ENCODE results near the gene PRRX2. TPM values are rescaled to one million over a fixed set of nuclear protein-coding genes. Genes with fewer than 3 reads are reported as not detected.
"Not testable (repeated sequence)": the region's sequence is repeated elsewhere in the genome, so short reads cannot be mapped to it uniquely, and the experiment has no call there.

Gene PRRX2
- total and polyA plus RNA-seq, 12 donors = 0.15 to 14.2 (median 4.0) TPM

GRCh38 chr9:129746092-129746777, 80.8 kb downstream of the PRRX2 start:
- WGBS, 4 donors = 59 to 75% (median 67%) methylated on average over 7 to 9 of the region's 9 CpGs
- H3K4me3 ChIP-seq = no peak overlapping the region
- H3K27me3 ChIP-seq = no peaks in the 10 kb centered on the region
- no peak overlapping the region for H3K27ac ChIP-seq
- H3K36me3 ChIP-seq (replicated peaks in 1 of 2) = no peaks in the 10 kb centered on the region
- intact Hi-C loops (cut with DNase I) = no loop called here
- no peak for DNase-seq
- H3K9me3 ChIP-seq (replicated peaks in 1 of 3) = no peaks in the 10 kb centered on the region
- no peak for TF ChIP-seq CTCF (IDR thresholded peaks at IDR 0.05)
- no peak for TF ChIP-seq POLR2A (IDR thresholded peaks at IDR 0.05)
- H3K4me1 ChIP-seq (replicated peaks in 1 of 2) = no peaks in the 10 kb centered on the region

GRCh38 chr9:129748249-129748648, 82.8 kb downstream of the PRRX2 start:
- no peaks in the 10 kb centered on the region for H3K27me3 ChIP-seq
- H3K9me3 ChIP-seq (replicated peaks in 1 of 3) = no peaks in the 10 kb centered on the region
- peaks cover 0 to 14% of the 10 kb centered on the region in 2 donors for H3K4me1 ChIP-seq (replicated peaks in 1 of 2)
- H3K27ac ChIP-seq = no peak overlapping the region
- WGBS, 4 donors = 68 to 80% (median 77%) methylated on average over 5 of the region's 5 CpGs
- no peak overlapping the region for H3K4me3 ChIP-seq
- no peaks in the 10 kb centered on the region for H3K36me3 ChIP-seq (replicated peaks in 1 of 2)
- intact Hi-C loops (cut with DNase I) = no loop called here
- no peak for DNase-seq
- TF ChIP-seq POLR2A (IDR thresholded peaks at IDR 0.05) (no peak), CTCF (IDR thresholded peaks at IDR 0.05) (no peak)

- intact Hi-C loops (cut with DNase I) = not testable (repeated sequence)
These were observed 83.6 kb downstream of the PRRX2 start for GRCh38 chr9:129749052-129749451.

GRCh38 chr9:129749575-129749974, 84.1 kb downstream of the PRRX2 start:
- no peaks in the 10 kb centered on the region for H3K27me3 ChIP-seq
- no peak for DNase-seq
- TF ChIP-seq CTCF (IDR thresholded peaks at IDR 0.05) = no peak
- TF ChIP-seq POLR2A (IDR thresholded peaks at IDR 0.05) = no peak
- intact Hi-C loops (cut with DNase I) = no loop called here
- H3K9me3 ChIP-seq (replicated peaks in 1 of 3) = no peaks in the 10 kb centered on the region
- no peak overlapping the region for H3K27ac ChIP-seq
- H3K36me3 ChIP-seq (replicated peaks in 1 of 2) = no peaks in the 10 kb centered on the region
- peaks cover 0 to 15% of the 10 kb centered on the region in 2 donors for H3K4me1 ChIP-seq (replicated peaks in 1 of 2)
- no peak overlapping the region for H3K4me3 ChIP-seq
- WGBS, 4 donors = 90 to 97% (median 95%) methylated on average over 6 of the region's 6 CpGs

More at GRCh38 chr9:129749052-129749451, 83.6 kb downstream of the PRRX2 start:
- not testable (repeated sequence) for H3K27me3 ChIP-seq; DNase-seq; H3K4me3 ChIP-seq; H3K9me3 ChIP-seq (replicated peaks in 1 of 3); H3K36me3 ChIP-seq (replicated peaks in 1 of 2); H3K27ac ChIP-seq
- peaks cover 0 to 15% of the 10 kb centered on the region in 2 donors for H3K4me1 ChIP-seq (replicated peaks in 1 of 2)
- WGBS, 4 donors = 79 to 94% (median 86%) methylated on average over 3 to 4 of the region's 4 CpGs
